Left hindlimb (tissue), 1 donor: ENCODE measurements around the gene ATP5ME.

Experiments used
- DNase-seq: peaks from one replicate; pipeline ENCODE4 v3.0.0-alpha.2; 2018

The ATP5ME gene

DNA sequence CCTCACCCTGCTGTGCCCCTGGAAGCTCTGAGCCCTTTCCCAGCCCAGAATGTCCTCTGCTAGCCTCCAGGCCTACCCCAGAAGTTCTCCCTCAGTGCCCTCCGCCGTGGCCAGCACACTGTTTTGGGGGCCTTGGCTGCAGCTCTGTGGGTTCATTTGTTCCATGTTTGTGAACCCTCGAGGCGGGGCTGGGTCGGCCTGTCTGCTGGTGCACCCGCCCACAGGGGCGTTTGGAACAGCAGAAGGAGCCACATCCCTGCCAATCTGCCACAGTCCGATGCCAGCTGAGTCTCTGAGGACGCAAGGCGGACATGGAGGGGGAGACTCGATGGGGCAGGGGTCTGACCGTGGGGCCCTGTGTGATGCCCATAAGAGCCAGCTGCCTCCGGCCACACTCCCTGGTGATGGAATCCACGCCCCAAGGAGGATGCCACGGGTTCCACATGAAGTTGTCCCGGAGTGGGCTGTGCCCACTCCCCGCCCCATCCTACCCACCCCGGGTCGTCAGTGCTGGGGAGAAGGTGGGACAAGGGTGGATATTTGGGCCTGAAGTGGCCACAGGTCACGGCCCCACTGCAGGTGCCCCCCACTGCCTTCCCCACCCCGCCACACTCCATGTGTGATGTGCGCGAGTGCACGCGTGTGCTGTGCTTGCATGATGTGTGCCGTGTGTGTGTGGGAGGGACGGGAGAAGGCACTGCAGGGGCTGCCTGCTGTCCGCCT, 7.1 kb downstream of the ATP5ME start:
- no peak for DNase-seq

DNA sequence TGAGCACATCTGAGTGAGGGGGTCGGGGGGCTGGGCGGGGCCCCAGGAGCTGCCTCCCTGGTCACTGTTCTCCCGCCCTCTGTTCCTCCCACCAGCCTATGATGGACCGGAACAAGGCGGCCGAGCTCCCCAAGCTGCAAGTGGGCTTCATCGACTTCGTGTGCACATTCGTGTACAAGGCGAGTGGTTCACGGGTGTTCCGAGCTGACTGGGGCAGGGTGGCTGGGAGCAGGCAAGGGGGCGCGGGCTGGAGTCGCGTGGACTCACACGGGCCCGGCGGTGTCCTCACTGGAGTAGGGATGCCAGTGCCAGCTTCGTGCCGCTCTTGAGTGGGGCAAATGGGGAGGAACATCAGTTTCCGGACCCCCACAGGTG, 7.7 kb downstream of the ATP5ME start:
- DNase-seq: no peak

GRCh38 chr4:665751-666435, 8.2 kb downstream of the ATP5ME start:
- peak; percentile 31 for DNase-seq

DNA sequence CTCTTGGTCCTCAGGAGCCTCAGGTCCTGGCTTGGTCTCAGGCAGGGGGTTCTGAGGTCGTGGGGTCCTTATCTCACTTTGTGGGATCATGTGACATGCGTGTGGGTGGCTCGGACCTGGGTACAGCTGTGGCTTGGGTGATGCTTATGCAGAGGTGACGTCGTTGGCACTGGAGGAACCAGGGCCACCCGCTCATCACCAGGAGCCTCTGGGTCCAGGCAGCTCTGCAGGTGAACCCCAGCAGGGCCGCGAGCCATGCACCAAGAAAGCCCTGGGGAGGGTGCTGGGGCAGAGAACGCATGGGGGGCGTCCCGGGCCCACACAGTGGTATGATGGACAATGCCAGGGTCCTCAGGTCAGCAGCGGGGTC, 8.7 kb downstream of the ATP5ME start:
- no peak for DNase-seq

DNA sequence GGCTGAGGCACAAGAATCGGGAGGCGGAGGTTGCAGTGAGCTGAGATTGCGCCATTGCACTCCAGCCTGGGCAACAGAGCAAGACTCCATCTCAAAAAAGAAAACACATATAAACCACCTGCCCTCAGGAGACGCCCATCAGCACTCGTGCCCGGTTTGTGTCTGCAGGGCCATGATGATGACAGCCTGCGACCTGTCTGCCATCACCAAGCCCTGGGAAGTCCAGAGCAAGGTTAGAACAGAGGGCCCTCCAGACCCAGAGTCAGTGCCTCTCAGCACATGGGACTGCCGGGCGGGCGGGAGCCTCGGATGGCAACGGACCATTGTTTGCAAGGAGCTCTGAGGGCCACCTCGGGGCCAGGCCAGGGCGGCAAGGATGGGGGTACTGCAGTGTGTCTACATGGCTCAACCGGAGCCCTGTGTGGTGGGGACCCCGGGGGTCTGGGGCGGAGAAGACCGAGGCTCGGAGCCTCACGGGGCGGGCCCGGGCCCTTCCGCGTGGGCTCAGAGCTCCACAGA, 9.3 kb downstream of the ATP5ME start:
- DNase-seq: no peak

- peak; percentile 74 for DNase-seq
Measured at GRCh38 chr4:663438-664428, 10.3 kb downstream of the ATP5ME start.

DNA sequence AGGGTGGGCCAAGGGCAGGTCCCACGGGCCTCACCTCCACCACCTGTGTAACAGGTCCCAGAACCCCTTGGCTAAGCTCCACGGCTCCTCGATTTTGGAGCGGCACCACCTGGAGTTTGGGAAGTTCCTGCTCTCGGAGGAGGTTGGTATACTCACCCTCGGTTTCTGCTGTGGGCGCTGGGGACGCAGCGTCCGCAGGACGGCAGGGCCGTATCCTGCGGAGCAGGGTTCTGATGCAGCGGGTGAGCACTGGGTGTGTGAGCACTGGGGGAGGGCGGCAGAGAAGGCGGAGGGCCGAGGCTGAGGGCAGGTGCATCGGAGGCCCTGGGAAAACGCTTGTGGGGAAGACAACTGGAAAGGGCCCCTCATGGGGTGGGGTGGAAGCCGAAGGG, 11.0 kb downstream of the ATP5ME start:
- no peak for DNase-seq

GRCh38 chr4:661881-662761, 12.0 kb downstream of the ATP5ME start:
- DNase-seq: no peak

GRCh38 chr4:661231-661630, 12.8 kb downstream of the ATP5ME start:
- no peak for DNase-seq

GRCh38 chr4:660401-660800, 13.7 kb downstream of the ATP5ME start:
- no peak for DNase-seq

DNA sequence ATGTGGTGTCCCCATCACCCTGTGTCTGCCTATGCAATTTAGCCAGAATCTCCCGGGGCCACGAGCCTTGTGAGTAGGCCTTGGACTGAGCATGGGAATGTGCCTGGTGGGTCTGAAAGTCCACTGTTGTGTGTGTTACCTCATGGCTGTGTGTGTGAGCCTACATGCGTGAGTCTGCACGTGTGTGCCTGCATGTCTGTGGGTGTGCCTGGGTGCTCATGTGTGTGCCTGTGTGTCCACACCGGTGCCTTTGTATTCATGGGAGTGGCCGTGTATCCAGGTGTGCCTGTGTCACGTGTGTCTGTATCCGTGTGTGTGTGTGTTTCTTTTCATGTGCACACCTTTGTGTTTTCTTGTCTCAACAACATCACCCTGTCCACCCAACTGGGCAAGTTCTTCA, 14.2 kb downstream of the ATP5ME start:
- no peak for DNase-seq

- DNase-seq: no peak
Measured at GRCh38 chr4:658681-659667, 15.1 kb downstream of the ATP5ME start.

GRCh38 chr4:657834-658667, 16.0 kb downstream of the ATP5ME start:
- peak; percentile 35 for DNase-seq

- peak; percentile 38 for DNase-seq
Measured at GRCh38 chr4:657338-657833, 16.7 kb downstream of the ATP5ME start.

GRCh38 chr4:656436-657337, 17.4 kb downstream of the ATP5ME start:
- peak; percentile 31 for DNase-seq

DNA sequence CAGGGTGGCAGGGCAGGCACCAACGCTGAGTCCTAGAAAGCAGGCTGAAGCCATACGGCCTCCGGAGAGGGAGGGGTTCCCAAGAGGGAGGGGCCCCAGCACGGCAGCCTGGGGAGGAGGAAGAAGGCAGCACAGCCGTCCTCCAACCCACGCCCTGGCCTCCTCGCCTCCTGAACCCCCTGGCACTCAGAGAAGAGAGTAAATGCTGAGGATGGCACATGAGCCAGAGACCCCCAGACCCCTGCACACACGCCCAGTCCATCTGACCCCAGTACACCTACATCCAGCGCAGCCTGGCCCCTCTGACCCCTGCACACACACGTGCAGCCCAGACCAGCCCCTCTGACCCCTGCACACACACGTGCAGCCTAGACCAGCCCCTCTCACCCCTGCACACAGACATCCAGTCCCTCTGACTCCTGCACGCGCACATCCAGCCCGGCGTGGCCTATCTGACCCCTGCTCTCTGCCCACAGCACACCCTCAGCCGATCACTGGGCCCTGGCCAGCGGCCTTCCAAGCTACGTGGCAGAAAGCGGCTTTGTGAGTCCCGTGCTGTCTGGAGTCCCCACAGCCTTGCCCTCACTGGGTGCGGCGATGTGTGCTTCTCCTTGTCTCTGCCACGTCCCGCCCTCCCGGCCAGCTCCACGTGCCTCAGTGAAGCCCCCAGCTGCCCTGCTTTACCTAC, 18.5 kb downstream of the ATP5ME start:
- DNase-seq: peak; percentile 15

DNA sequence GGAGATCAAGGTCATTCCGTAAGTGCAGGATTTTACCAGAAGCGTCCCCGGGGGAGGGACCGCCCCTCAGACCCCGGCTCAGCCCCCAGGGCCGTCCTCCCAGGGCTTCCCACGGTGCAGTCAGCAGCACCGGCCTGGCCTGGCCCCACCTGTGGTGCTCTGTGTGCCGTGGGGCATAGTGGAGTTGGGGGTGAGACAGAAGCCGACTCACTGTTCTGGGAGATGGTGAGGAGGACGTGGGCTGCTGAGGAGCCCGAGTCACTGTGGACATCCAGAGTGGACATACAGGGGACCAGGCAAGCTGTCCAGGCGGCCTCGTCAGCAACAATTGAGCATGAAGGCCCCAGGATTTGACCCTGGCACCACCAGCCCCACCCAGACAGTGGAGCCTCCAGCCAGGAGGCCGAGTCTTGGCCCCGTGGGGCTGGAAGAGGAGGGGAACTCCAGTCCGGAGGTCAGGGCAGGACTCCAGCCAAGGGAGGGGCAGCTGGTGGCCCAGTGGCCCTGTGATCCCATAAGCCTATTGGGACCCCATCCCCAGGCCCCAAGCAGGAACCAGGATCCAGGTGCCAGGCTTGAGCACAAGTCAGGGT, 19.1 kb downstream of the ATP5ME start:
- peak; percentile 18 for DNase-seq

GRCh38 chr4:654503-654845, 19.6 kb downstream of the ATP5ME start:
- DNase-seq: no peak
